K562 (cell line): ENCODE results near the gene ANKS1B. TPM values are rescaled to one million over a fixed set of nuclear protein-coding genes. Genes with fewer than 3 reads are reported as not detected.

Source experiments
- KLF13 ChIP-seq: fragments of 450-650 bp; IDR thresholded peaks from 2 replicates; pipeline ENCODE4 v1.6.1; 2016; ENCODE audit warnings: missing genetic modification characterization, low read depth, mild to moderate bottlenecking, missing compliant biosample characterization, moderate library complexity, borderline replicate concordance
- TEAD4 ChIP-seq, 2 experiments: sonication (generic) in 1 of 2; formaldehyde crosslinking in 1 of 2; IDR thresholded peaks; 2 replicates each; pipeline versions ENCODE4 v1.6.1 to v1.8.0; 2012 to 2022; ENCODE audit warnings: borderline replicate concordance in 1 of 2, inconsistent platforms in 1 of 2, low read length in 1 of 2, mild to moderate bottlenecking in 1 of 2, missing genetic modification reagents in 1 of 2
- ZFP36 ChIP-seq: fragments of 150-350 bp; IDR thresholded peaks from 2 replicates; pipeline ENCODE4 v1.6.1; 2018; ENCODE audit warnings: low read length, low read depth; ENCODE audit not compliant: partially characterized antibody
- ZSCAN29 ChIP-seq: fragments of 450-650 bp; IDR thresholded peaks from 2 replicates; pipeline ENCODE4 v1.6.1; 2017
- polyA plus RNA-seq, 8 experiments: library from polyadenylated mRNA; depleted of rRNA in 4 of 8; stranded (reverse) in 5 of 8; unstranded in 3 of 8; fragments of >200 nt; fragmentation: Nextera tagmentation in 2 of 8; fragmentation: Illumina TruSeq in 1 of 8; extraction: Ambion mirVana in 2 of 8; extraction: Trizol in 1 of 8; gene quantifications; 2 replicates each; pipeline versions ENCODE4 v1.2.1 to v1.2.3, GENCODE V29; 2011 to 2014; ENCODE audit warnings: inconsistent platforms in 1 of 8, missing spikeins in 1 of 8
- total RNA-seq, 7 experiments: library from RNA; depleted of rRNA in 6 of 7; stranded (reverse); fragments of >200 nt in 6 of 7; fragmentation: Illumina TruSeq in 2 of 7; extraction: Trizol in 2 of 7; gene quantifications; 2 replicates each; pipeline versions ENCODE4 v1.2.1 to v1.2.3, GENCODE V29; 2011 to 2021; ENCODE audit warnings: low replicate concordance in 1 of 7
- TF ChIP-seq, protein P1 (sequence below): fragments of 450-650 bp; IDR thresholded peaks from 2 replicates; pipeline ENCODE4 v1.6.1; 2016; ENCODE audit warnings: mild to moderate bottlenecking, moderate library complexity
- TF ChIP-seq, protein P2 (sequence below): fragments of 450-650 bp; IDR thresholded peaks from 2 replicates; pipeline ENCODE4 v1.6.1; 2016; ENCODE audit warnings: borderline replicate concordance

ANKS1B gene
- total and polyA plus RNA-seq, 9 of the 15 experiments (the other 6 are each of a cell fraction or from before 2014, with no cell fraction given): 0.04 to 0.47 (median 0.28) TPM; not detected in 4

DNA sequence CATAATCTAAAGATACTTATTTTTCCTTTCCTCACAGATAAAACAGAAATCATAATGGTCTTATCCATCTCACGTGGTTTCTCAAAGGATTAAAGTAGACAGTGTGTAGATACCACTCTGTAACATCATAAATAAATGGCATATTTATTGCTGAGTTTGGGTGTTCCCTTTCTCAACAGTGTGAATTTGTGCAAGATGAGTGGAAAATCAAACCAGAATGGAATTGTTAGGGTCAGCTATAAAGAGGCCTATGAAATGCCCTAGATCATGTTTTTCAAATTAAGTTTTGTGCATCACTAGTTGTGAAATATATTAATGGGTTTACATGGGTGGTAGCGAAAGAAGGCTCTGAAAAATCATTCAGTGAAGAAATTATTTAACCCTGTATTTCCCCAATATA, 553.5 kb downstream of the ANKS1B start (continued):
- TF ChIP-seq, protein P1, sequence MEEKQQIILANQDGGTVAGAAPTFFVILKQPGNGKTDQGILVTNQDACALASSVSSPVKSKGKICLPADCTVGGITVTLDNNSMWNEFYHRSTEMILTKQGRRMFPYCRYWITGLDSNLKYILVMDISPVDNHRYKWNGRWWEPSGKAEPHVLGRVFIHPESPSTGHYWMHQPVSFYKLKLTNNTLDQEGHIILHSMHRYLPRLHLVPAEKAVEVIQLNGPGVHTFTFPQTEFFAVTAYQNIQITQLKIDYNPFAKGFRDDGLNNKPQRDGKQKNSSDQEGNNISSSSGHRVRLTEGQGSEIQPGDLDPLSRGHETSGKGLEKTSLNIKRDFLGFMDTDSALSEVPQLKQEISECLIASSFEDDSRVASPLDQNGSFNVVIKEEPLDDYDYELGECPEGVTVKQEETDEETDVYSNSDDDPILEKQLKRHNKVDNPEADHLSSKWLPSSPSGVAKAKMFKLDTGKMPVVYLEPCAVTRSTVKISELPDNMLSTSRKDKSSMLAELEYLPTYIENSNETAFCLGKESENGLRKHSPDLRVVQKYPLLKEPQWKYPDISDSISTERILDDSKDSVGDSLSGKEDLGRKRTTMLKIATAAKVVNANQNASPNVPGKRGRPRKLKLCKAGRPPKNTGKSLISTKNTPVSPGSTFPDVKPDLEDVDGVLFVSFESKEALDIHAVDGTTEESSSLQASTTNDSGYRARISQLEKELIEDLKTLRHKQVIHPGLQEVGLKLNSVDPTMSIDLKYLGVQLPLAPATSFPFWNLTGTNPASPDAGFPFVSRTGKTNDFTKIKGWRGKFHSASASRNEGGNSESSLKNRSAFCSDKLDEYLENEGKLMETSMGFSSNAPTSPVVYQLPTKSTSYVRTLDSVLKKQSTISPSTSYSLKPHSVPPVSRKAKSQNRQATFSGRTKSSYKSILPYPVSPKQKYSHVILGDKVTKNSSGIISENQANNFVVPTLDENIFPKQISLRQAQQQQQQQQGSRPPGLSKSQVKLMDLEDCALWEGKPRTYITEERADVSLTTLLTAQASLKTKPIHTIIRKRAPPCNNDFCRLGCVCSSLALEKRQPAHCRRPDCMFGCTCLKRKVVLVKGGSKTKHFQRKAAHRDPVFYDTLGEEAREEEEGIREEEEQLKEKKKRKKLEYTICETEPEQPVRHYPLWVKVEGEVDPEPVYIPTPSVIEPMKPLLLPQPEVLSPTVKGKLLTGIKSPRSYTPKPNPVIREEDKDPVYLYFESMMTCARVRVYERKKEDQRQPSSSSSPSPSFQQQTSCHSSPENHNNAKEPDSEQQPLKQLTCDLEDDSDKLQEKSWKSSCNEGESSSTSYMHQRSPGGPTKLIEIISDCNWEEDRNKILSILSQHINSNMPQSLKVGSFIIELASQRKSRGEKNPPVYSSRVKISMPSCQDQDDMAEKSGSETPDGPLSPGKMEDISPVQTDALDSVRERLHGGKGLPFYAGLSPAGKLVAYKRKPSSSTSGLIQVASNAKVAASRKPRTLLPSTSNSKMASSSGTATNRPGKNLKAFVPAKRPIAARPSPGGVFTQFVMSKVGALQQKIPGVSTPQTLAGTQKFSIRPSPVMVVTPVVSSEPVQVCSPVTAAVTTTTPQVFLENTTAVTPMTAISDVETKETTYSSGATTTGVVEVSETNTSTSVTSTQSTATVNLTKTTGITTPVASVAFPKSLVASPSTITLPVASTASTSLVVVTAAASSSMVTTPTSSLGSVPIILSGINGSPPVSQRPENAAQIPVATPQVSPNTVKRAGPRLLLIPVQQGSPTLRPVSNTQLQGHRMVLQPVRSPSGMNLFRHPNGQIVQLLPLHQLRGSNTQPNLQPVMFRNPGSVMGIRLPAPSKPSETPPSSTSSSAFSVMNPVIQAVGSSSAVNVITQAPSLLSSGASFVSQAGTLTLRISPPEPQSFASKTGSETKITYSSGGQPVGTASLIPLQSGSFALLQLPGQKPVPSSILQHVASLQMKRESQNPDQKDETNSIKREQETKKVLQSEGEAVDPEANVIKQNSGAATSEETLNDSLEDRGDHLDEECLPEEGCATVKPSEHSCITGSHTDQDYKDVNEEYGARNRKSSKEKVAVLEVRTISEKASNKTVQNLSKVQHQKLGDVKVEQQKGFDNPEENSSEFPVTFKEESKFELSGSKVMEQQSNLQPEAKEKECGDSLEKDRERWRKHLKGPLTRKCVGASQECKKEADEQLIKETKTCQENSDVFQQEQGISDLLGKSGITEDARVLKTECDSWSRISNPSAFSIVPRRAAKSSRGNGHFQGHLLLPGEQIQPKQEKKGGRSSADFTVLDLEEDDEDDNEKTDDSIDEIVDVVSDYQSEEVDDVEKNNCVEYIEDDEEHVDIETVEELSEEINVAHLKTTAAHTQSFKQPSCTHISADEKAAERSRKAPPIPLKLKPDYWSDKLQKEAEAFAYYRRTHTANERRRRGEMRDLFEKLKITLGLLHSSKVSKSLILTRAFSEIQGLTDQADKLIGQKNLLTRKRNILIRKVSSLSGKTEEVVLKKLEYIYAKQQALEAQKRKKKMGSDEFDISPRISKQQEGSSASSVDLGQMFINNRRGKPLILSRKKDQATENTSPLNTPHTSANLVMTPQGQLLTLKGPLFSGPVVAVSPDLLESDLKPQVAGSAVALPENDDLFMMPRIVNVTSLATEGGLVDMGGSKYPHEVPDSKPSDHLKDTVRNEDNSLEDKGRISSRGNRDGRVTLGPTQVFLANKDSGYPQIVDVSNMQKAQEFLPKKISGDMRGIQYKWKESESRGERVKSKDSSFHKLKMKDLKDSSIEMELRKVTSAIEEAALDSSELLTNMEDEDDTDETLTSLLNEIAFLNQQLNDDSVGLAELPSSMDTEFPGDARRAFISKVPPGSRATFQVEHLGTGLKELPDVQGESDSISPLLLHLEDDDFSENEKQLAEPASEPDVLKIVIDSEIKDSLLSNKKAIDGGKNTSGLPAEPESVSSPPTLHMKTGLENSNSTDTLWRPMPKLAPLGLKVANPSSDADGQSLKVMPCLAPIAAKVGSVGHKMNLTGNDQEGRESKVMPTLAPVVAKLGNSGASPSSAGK: no peak
- no peak for TF ChIP-seq ZFP36
- no peak for TF ChIP-seq KLF13 (tag)
- TF ChIP-seq ZSCAN29: no peak
- TF ChIP-seq, protein P2, sequence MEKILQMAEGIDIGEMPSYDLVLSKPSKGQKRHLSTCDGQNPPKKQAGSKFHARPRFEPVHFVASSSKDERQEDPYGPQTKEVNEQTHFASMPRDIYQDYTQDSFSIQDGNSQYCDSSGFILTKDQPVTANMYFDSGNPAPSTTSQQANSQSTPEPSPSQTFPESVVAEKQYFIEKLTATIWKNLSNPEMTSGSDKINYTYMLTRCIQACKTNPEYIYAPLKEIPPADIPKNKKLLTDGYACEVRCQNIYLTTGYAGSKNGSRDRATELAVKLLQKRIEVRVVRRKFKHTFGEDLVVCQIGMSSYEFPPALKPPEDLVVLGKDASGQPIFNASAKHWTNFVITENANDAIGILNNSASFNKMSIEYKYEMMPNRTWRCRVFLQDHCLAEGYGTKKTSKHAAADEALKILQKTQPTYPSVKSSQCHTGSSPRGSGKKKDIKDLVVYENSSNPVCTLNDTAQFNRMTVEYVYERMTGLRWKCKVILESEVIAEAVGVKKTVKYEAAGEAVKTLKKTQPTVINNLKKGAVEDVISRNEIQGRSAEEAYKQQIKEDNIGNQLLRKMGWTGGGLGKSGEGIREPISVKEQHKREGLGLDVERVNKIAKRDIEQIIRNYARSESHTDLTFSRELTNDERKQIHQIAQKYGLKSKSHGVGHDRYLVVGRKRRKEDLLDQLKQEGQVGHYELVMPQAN: no peak
- TF ChIP-seq TEAD4 (IDR thresholded peaks at IDR 0.05; ENCODE audit: low read length): no peak
- TF ChIP-seq TEAD4 (CRISPR knock-in tag; IDR thresholded peaks at IDR 0.05; ENCODE audit: borderline replicate concordance): no peak
